Measurements from ENCODE around the gene TM2D3.

Gene TM2D3

GRCh38 chr15:101614761-101615160 is 37.4 kb downstream of the TM2D3 start:
- Histone ChIP-seq H3K4me3 (ENCODE audit: low read depth in 1 of 2, low read length in 1 of 2) (no peak overlapping the region), H3K27me3 (peaks cover 5% of the 10 kb centered on the region), H3K36me3 (no peaks in the 10 kb centered on the region), H3K27ac (no peak overlapping the region), H3K4me1 (ENCODE audit: control insufficient read depth in 1 of 2, insufficient read depth in 1 of 2, low read depth in 1 of 2, low read length in 1 of 2) (no peaks in the 10 kb centered on the region), H3K9me3 (no peaks in the 10 kb centered on the region)
- TF ChIP-seq CTCF (IDR thresholded peaks at IDR 0.05): no peak

GRCh38 chr15:101614001-101614585 is 38.1 kb downstream of the TM2D3 start:
- H3K9me3 ChIP-seq: no peaks in the 10 kb centered on the region
- no peaks in the 10 kb centered on the region for H3K36me3 ChIP-seq
- no peaks in the 10 kb centered on the region for H3K4me1 ChIP-seq (ENCODE audit: control insufficient read depth in 1 of 2, insufficient read depth in 1 of 2, low read depth in 1 of 2, low read length in 1 of 2)
- H3K4me3 ChIP-seq (ENCODE audit: low read depth in 1 of 2, low read length in 1 of 2): no peak overlapping the region
- no peak for TF ChIP-seq CTCF (IDR thresholded peaks at IDR 0.05)
- no peak overlapping the region for H3K27ac ChIP-seq
- peaks cover 5% of the 10 kb centered on the region for H3K27me3 ChIP-seq

- TF ChIP-seq CTCF (IDR thresholded peaks at IDR 0.05): no peak
- Histone ChIP-seq H3K9me3 (no peaks in the 10 kb centered on the region), H3K27me3 (peaks cover 5% of the 10 kb centered on the region), H3K27ac (no peak overlapping the region), H3K4me3 (ENCODE audit: low read depth in 1 of 2, low read length in 1 of 2) (no peak overlapping the region), H3K4me1 (ENCODE audit: control insufficient read depth in 1 of 2, insufficient read depth in 1 of 2, low read depth in 1 of 2, low read length in 1 of 2) (no peaks in the 10 kb centered on the region), H3K36me3 (no peaks in the 10 kb centered on the region)
These were observed 38.8 kb downstream of the TM2D3 start for GRCh38 chr15:101613130-101614000.

- Histone ChIP-seq H3K4me1 (ENCODE audit: control insufficient read depth in 1 of 2, insufficient read depth in 1 of 2, low read depth in 1 of 2, low read length in 1 of 2) (no peaks in the 10 kb centered on the region), H3K4me3 (ENCODE audit: low read depth in 1 of 2, low read length in 1 of 2) (no peak overlapping the region), H3K36me3 (no peaks in the 10 kb centered on the region), H3K27me3 (peaks cover 5% of the 10 kb centered on the region), H3K9me3 (no peaks in the 10 kb centered on the region), H3K27ac (no peak overlapping the region)
- TF ChIP-seq CTCF (IDR thresholded peaks at IDR 0.05): no peak
These were observed 39.5 kb downstream of the TM2D3 start for GRCh38 chr15:101612676-101613075.

- Histone ChIP-seq H3K36me3 (no peaks in the 10 kb centered on the region), H3K27me3 (peaks cover 5% of the 10 kb centered on the region), H3K27ac (no peak overlapping the region), H3K4me3 (ENCODE audit: low read depth in 1 of 2, low read length in 1 of 2) (no peak overlapping the region), H3K4me1 (ENCODE audit: control insufficient read depth in 1 of 2, insufficient read depth in 1 of 2, low read depth in 1 of 2, low read length in 1 of 2) (no peaks in the 10 kb centered on the region), H3K9me3 (no peaks in the 10 kb centered on the region)
- TF ChIP-seq CTCF (IDR thresholded peaks at IDR 0.05): no peak
These were observed 40.4 kb downstream of the TM2D3 start for GRCh38 chr15:101611580-101612299.
